OCI-LY1 (cell line): ENCODE data around the gene KCNK5.

Experiments used
- H2AFZ ChIP-seq: fragments of 200-600 bp; sonication (generic), shearing (Covaris generic); 2 replicates; pipeline ENCODE4 v1.6.0; 2014; ENCODE audit warnings: antibody characterized with exemption, mild to moderate bottlenecking, low read length
- H3F3A ChIP-seq: fragments of 200-600 bp; sonication (generic), shearing (Covaris generic); 2 replicates; pipeline ENCODE4 v1.6.0; 2014; ENCODE audit warnings: mild to moderate bottlenecking, antibody characterized with exemption, low read length, moderate library complexity; ENCODE audit not compliant: insufficient read depth
- H3K27ac ChIP-seq: fragments of 200-600 bp; sonication (generic); 2 replicates; pipeline ENCODE4 v1.5.1; 2014; ENCODE audit warnings: low read length, mixed run types, mild to moderate bottlenecking, low read depth; ENCODE audit not compliant: poor library complexity, severe bottlenecking
- H3K27me3 ChIP-seq: fragments of 200-600 bp; sonication (generic); 2 replicates; pipeline ENCODE4 v1.6.0; 2014; ENCODE audit warnings: antibody characterized with exemption, mild to moderate bottlenecking, low read length, moderate library complexity; ENCODE audit not compliant: insufficient read depth
- H3K36me3 ChIP-seq: fragments of 200-600 bp; sonication (generic); 2 replicates; pipeline ENCODE4 v1.6.1; 2014; ENCODE audit warnings: mild to moderate bottlenecking, antibody characterized with exemption, low read length, moderate library complexity, mixed read lengths; ENCODE audit not compliant: insufficient read depth
- H3K4me1 ChIP-seq: fragments of 200-600 bp; sonication (generic); 2 replicates; pipeline ENCODE4 v1.5.1; 2014; ENCODE audit warnings: mild to moderate bottlenecking, low read length, moderate library complexity; ENCODE audit not compliant: insufficient read depth, severe bottlenecking
- H3K4me2 ChIP-seq: fragments of 200-600 bp; sonication (generic), shearing (Covaris generic); 2 replicates; pipeline ENCODE4 v1.6.1; 2014; ENCODE audit warnings: low read length
- H3K4me3 ChIP-seq: fragments of 200-600 bp; sonication (generic); 2 replicates; pipeline ENCODE4 v1.5.1; 2014; ENCODE audit warnings: low read length, low read depth, mild to moderate bottlenecking, mixed read lengths; ENCODE audit not compliant: poor library complexity, severe bottlenecking
- H3K79me2 ChIP-seq: fragments of 200-600 bp; shearing (Covaris generic); 2 replicates; pipeline ENCODE4 v1.6.1; 2016; ENCODE audit warnings: mixed run types, low read length, mixed read lengths; ENCODE audit not compliant: insufficient read depth
- H3K9ac ChIP-seq: fragments of 200-600 bp; sonication (generic), shearing (Covaris generic); 2 replicates; pipeline ENCODE4 v1.6.1; 2014; ENCODE audit warnings: mild to moderate bottlenecking, low read length, mixed read lengths
- H3K9me2 ChIP-seq: fragments of 200-600 bp; sonication (generic), shearing (Covaris generic); 2 replicates; pipeline ENCODE4 v1.6.1; 2014; ENCODE audit warnings: low read depth, mild to moderate bottlenecking, low read length, mixed read lengths
- H3K9me3 ChIP-seq: fragments of 200-600 bp; shearing (Covaris generic); 2 replicates; pipeline ENCODE4 v1.6.1; 2014; ENCODE audit warnings: low read length, mixed read lengths
- H4K20me1 ChIP-seq: fragments of 200-600 bp; sonication (generic), shearing (Covaris generic); 2 replicates; pipeline ENCODE4 v1.6.0; 2016; ENCODE audit warnings: mild to moderate bottlenecking, low read length; ENCODE audit not compliant: insufficient read depth
- EZH2 ChIP-seq: fragments of 200-600 bp; sonication (generic), shearing (Covaris generic); IDR thresholded peaks from 2 replicates; pipeline ENCODE4 v1.8.0; 2017; ENCODE audit warnings: borderline replicate concordance, mixed run types, mild to moderate bottlenecking, antibody characterized with exemption, low read length, moderate library complexity, mixed read lengths
- TF ChIP-seq, protein P1 (sequence below): fragments of 200-600 bp; sonication (generic), shearing (Covaris generic); IDR thresholded peaks from 2 replicates; pipeline ENCODE4 v1.5.1; 2017; ENCODE audit warnings: mild to moderate bottlenecking, antibody characterized with exemption, low read length, moderate library complexity, mixed read lengths

KCNK5 gene

DNA sequence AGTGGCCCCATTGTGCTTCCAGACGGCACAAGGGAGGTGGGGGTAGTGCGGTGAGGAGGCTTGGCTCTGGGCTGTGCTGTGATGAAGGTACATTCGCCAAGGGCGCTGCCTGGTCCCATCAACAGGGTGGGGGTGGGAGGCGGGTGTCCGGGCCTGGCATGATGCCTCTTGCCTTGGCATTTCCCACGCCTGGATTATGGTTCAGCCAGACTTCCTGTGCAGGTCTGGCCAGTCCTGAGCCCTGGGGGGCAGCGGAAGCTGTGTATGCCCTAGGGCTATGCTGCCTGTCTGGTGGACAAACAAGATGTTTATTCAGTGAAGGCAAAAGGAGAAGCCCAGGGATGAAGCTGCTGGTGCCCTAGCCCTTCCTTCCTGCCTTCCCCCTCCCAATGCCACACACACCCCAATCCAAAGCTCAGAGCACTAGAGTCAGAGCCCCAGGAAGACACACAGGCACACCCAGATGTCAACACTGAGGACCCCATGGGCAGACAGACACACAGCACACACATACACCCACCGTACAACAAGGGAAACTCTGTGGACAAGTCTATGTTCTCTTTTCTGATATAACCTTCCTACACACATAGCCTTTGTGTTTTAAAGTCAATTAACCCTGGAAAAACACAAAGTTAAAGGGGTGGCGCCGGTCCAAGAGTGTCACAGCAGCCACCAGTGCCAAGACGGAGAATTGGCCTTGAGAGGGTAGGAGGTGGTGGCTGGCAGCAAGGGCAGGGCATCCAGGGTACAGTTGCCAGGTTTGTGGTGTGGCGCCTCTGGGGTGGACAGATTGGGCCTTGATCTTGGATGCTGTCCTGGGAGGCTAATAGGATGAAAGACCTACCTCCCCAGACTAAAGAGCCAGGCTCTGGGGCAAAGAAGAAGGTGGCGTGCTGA, 59.6 kb downstream of the KCNK5 start:
- H4K20me1 ChIP-seq, result no peaks in the 10 kb centered on the region
- H3K79me2 ChIP-seq, result no peaks in the 10 kb centered on the region
- H3K4me3 ChIP-seq, result no peak overlapping the region
- no peak overlapping the region for H3K4me2 ChIP-seq
- H3K9ac ChIP-seq, result no peak overlapping the region
- no peaks in the 10 kb centered on the region; the same call in 1 of the 2 replicates for H3K27me3 ChIP-seq
- no peak overlapping the region for H3K27ac ChIP-seq
- H3K4me1 ChIP-seq, result no peaks in the 10 kb centered on the region
- no peak overlapping the region for H2AFZ ChIP-seq
- H3K9me2 ChIP-seq, result no peaks in the 10 kb centered on the region
- no peaks in the 10 kb centered on the region for H3K36me3 ChIP-seq
- TF ChIP-seq, protein P1, sequence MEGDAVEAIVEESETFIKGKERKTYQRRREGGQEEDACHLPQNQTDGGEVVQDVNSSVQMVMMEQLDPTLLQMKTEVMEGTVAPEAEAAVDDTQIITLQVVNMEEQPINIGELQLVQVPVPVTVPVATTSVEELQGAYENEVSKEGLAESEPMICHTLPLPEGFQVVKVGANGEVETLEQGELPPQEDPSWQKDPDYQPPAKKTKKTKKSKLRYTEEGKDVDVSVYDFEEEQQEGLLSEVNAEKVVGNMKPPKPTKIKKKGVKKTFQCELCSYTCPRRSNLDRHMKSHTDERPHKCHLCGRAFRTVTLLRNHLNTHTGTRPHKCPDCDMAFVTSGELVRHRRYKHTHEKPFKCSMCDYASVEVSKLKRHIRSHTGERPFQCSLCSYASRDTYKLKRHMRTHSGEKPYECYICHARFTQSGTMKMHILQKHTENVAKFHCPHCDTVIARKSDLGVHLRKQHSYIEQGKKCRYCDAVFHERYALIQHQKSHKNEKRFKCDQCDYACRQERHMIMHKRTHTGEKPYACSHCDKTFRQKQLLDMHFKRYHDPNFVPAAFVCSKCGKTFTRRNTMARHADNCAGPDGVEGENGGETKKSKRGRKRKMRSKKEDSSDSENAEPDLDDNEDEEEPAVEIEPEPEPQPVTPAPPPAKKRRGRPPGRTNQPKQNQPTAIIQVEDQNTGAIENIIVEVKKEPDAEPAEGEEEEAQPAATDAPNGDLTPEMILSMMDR, result no peak
- no peak for TF ChIP-seq EZH2
- H3F3A ChIP-seq, result no peaks in the 10 kb centered on the region
- H3K9me3 ChIP-seq, result no peaks in the 10 kb centered on the region

DNA sequence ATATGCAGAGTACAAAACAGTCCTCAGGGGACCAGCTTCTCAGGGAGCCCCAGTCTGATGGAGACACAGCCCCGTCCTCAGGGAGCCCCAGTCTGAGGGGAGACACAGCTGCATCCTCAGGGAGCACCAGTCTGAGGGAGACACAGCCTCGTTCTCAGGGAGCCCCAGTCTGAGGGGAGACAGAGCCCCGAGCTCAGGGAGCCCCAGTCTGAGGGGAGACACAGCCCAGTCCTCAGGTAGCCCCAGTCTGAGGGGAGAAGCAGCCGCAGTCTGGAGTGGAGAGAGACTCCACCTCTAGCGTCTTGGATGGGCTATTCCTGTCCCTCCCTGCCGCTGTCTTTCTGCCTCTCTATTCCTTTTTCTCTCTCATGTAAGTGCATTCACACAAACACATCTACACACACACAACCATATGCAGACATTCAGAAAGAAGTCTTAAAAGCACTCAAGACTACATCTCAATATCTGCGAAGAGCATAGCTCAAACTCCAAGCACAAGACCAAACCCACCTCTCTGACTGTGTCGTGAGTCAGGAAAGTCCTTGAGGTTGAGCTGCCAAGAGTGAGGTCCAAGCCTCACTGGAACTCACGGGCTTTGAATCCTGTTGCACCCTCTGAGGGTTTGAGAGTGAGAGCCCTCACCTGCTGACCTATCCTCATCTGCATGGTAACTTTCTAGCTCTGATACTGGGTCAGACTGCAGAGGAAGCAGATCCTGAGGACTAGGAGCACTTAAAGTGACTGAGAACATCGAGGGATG, 61.2 kb downstream of the KCNK5 start:
- Histone ChIP-seq H3K27me3 (no peaks in the 10 kb centered on the region; the same call in 1 of the 2 replicates), H3K9ac (no peak overlapping the region), H3K9me2 (no peaks in the 10 kb centered on the region), H3K27ac (no peak overlapping the region), H3F3A (no peaks in the 10 kb centered on the region), H3K36me3 (no peaks in the 10 kb centered on the region), H3K4me2 (no peak overlapping the region), H3K4me1 (no peaks in the 10 kb centered on the region), H2AFZ (no peak overlapping the region), H3K4me3 (no peak overlapping the region), H3K9me3 (no peaks in the 10 kb centered on the region), H4K20me1 (no peaks in the 10 kb centered on the region), H3K79me2 (no peaks in the 10 kb centered on the region)
- no peak for TF ChIP-seq EZH2

DNA sequence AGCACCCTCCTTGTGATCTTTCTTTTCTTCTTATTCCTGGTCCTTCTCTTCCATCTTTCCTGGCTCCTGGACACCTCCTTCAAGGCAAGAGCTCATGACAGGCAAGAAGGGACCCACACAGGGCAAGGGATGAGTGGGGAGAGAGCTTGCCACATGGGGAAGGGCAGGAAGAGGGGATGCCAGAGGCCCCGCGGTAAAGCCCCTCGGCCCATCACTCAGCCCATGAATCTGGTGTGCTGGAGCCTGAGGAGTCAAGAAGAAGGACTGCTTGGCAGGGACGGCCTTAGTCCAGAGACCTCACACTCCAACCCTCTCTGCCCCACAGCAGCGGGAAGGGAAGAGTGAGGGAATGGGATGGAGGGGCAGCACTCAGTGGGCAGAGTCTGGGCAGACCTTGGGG, 62.0 kb downstream of the KCNK5 start:
- H4K20me1 ChIP-seq, result no peaks in the 10 kb centered on the region
- no peak overlapping the region for H3K4me3 ChIP-seq
- H3K9me3 ChIP-seq, result no peaks in the 10 kb centered on the region
- H2AFZ ChIP-seq, result no peak overlapping the region
- H3K9ac ChIP-seq, result no peak overlapping the region
- no peaks in the 10 kb centered on the region for H3K79me2 ChIP-seq
- H3K27me3 ChIP-seq, result no peaks in the 10 kb centered on the region; the same call in 1 of the 2 replicates
- no peak overlapping the region for H3K4me2 ChIP-seq
- H3K27ac ChIP-seq, result no peak overlapping the region
- no peaks in the 10 kb centered on the region for H3K9me2 ChIP-seq
- no peaks in the 10 kb centered on the region for H3K36me3 ChIP-seq
- no peaks in the 10 kb centered on the region for H3F3A ChIP-seq
- no peaks in the 10 kb centered on the region for H3K4me1 ChIP-seq
- TF ChIP-seq, protein P1, result no peak
- no peak for TF ChIP-seq EZH2
